Stimulated activated CD4-positive, alpha-beta T cell treated with anti-CD3 and anti-CD28 coated beads, Interleukin-2, amount 100 ng/mL, for 24 hours (primary cell): ENCODE results near the gene COL13A1.

Experiments used
- DNase-seq, 2 donors: peaks; one replicate each; pipeline ENCODE4 v3.0.0-alpha.2; 2020

COL13A1 gene

GRCh38 chr10:69913606-69914382 lies 112.1 kb downstream of the COL13A1 start:
- DNase-seq, result no peak

- DNase-seq, result peak; percentile 53 to 74
Observed at GRCh38 chr10:69914398-69915214, 112.9 kb downstream of the COL13A1 start.

- DNase-seq, result no peak
Observed at GRCh38 chr10:69915215-69915560, 113.5 kb downstream of the COL13A1 start.

- no peak for DNase-seq
Observed at GRCh38 chr10:69916118-69916517, 114.4 kb downstream of the COL13A1 start.

- no peak for DNase-seq
Observed at GRCh38 chr10:69918036-69918435, 116.3 kb downstream of the COL13A1 start.

- DNase-seq, result no peak
Observed at GRCh38 chr10:69919250-69919649, 117.5 kb downstream of the COL13A1 start.

GRCh38 chr10:69925111-69925510 lies 123.4 kb downstream of the COL13A1 start:
- DNase-seq, result no peak

- no peak for DNase-seq
Observed at GRCh38 chr10:69928339-69928738, 126.6 kb downstream of the COL13A1 start.

GRCh38 chr10:69929575-69929974 lies 127.9 kb downstream of the COL13A1 start:
- DNase-seq, result no peak

- DNase-seq, result no peak
Observed at GRCh38 chr10:69934768-69935167, 133.1 kb downstream of the COL13A1 start.

GRCh38 chr10:69936091-69936490 lies 134.4 kb downstream of the COL13A1 start:
- no peak for DNase-seq

- no peak for DNase-seq
Observed at GRCh38 chr10:69938541-69938991, 136.9 kb downstream of the COL13A1 start.

- DNase-seq, result no peak
Observed at GRCh38 chr10:69939061-69939460, 137.4 kb downstream of the COL13A1 start.

- no peak for DNase-seq
Observed at GRCh38 chr10:69939481-69939880, 137.8 kb downstream of the COL13A1 start.

- no peak for DNase-seq
Observed at GRCh38 chr10:69941730-69942129, 140.0 kb downstream of the COL13A1 start.

- no peak for DNase-seq
Observed at GRCh38 chr10:69943292-69943820, 141.7 kb downstream of the COL13A1 start.

- no peak for DNase-seq
Observed at GRCh38 chr10:69944761-69945160, 143.1 kb downstream of the COL13A1 start.

GRCh38 chr10:69948261-69948660 lies 146.6 kb downstream of the COL13A1 start:
- no peak for DNase-seq

GRCh38 chr10:69949770-69950169 lies 148.1 kb downstream of the COL13A1 start:
- DNase-seq, result no peak

GRCh38 chr10:69951658-69952057 lies 150.0 kb downstream of the COL13A1 start:
- DNase-seq, result no peak

- DNase-seq, result no peak
Observed at GRCh38 chr10:69952069-69952800, 150.5 kb downstream of the COL13A1 start.

- no peak for DNase-seq
Observed at GRCh38 chr10:69952821-69953221, 151.1 kb downstream of the COL13A1 start.

GRCh38 chr10:69953851-69954250 lies 152.1 kb downstream of the COL13A1 start:
- no peak for DNase-seq
